ENCODE measurements around the gene NT5C1B.

- TF ChIP-seq EZH2 (optimal IDR thresholded peaks at IDR 0.05; ENCODE audit: low read depth, low read length), result no peak
- TF ChIP-seq CTCF (IDR thresholded peaks at IDR 0.05; ENCODE audit: low read length), result no peak
- TF ChIP-seq EZH2phosphoT487 (IDR thresholded peaks at IDR 0.05; ENCODE audit: low read length), result no peak
These were observed 72.0 kb downstream of the NT5C1B start for GRCh38 chr2:18517386-18517785.
